ENCODE results near the gene RAB5IF. TPM values are rescaled to one million over a fixed set of nuclear protein-coding genes. Genes with fewer than 3 reads are reported as not detected.
A peak's percentile ranks its signal among the peaks of the same experiment; 100 is the strongest.

The RAB5IF gene
- total RNA-seq, 6 experiments from 2014 or later = 94.5 to 105 (median 100) TPM

GRCh38 chr20:36569847-36570429, 35.6 kb upstream of the RAB5IF start:
- Mint-ChIP-seq H3K27ac (peak overlapping the region; percentile 13; the same call in 1 of the 2 replicates), H3K9me3 (peaks cover 5% of the 10 kb centered on the region; the same call in 1 of the 2 replicates), H3K27me3 (ENCODE audit: insufficient read depth) (peaks cover 7% of the 10 kb centered on the region), H3K36me3 (ENCODE audit: low read depth) (no peaks in the 10 kb centered on the region), H3K4me1 (ENCODE audit: low read depth) (peaks cover 25% of the 10 kb centered on the region), H3K4me3 (no peak overlapping the region)
- DNase-seq = peak; percentile 61
- TF ChIP-seq CTCF (IDR thresholded peaks at IDR 0.05) = no peak

GRCh38 chr20:36571564-36572504, 33.7 kb upstream of the RAB5IF start:
- no peak for DNase-seq
- peaks cover 35% of the 10 kb centered on the region for H3K4me1 Mint-ChIP-seq (ENCODE audit: low read depth)

GRCh38 chr20:36572701-36573102, 32.9 kb upstream of the RAB5IF start:
- Mint-ChIP-seq H3K4me3 (peak overlapping the region; percentile 80), H3K9me3 (no peaks in the 10 kb centered on the region), H3K36me3 (ENCODE audit: low read depth) (no peaks in the 10 kb centered on the region), H3K27me3 (ENCODE audit: insufficient read depth) (peaks cover 6% of the 10 kb centered on the region), H3K27ac (peak overlapping the region; percentile 83), H3K4me1 (ENCODE audit: low read depth) (peaks cover 35% of the 10 kb centered on the region)
- DNase-seq = peak; percentile 36
- TF ChIP-seq CTCF (IDR thresholded peaks at IDR 0.05) = no peak

More at GRCh38 chr20:36571564-36572504, 33.7 kb upstream of the RAB5IF start:
- Mint-ChIP-seq H3K36me3 (ENCODE audit: low read depth) (no peaks in the 10 kb centered on the region), H3K27ac (peak overlapping the region; percentile 83), H3K9me3 (no peaks in the 10 kb centered on the region), H3K4me3 (peak overlapping the region; percentile 80; the same call in 1 of the 2 replicates), H3K27me3 (ENCODE audit: insufficient read depth) (peaks cover 6% of the 10 kb centered on the region)
- TF ChIP-seq CTCF (IDR thresholded peaks at IDR 0.05) = no peak

GRCh38 chr20:36573103-36573797, 32.3 kb upstream of the RAB5IF start, which contains the start of gene TGIF2:
Gene TGIF2, plus strand, starts transcription at chr20:36573597. Its CDS starts 5,178 bp downstream, at chr20:36578775.
- Mint-ChIP-seq H3K27ac (peak within 1 kb of the TSS; percentile 83), H3K36me3 (ENCODE audit: low read depth) (no peaks in the 10 kb centered on the region), H3K27me3 (ENCODE audit: insufficient read depth) (peaks cover 6% of the 10 kb centered on the region), H3K4me3 (peak within 1 kb of the TSS; percentile 89), H3K9me3 (no peaks in the 10 kb centered on the region), H3K4me1 (ENCODE audit: low read depth) (peaks cover 35% of the 10 kb centered on the region)
- TF ChIP-seq CTCF (IDR thresholded peaks at IDR 0.05) = no peak
- DNase-seq = peak; percentile 58

- H3K4me1 Mint-ChIP-seq (ENCODE audit: low read depth) = peaks cover 35% of the 10 kb centered on the region
- H3K27ac Mint-ChIP-seq = no peak overlapping the region
- H3K4me3 Mint-ChIP-seq = peak overlapping the region; percentile 62
- no peaks in the 10 kb centered on the region for H3K36me3 Mint-ChIP-seq (ENCODE audit: low read depth)
- H3K27me3 Mint-ChIP-seq (ENCODE audit: insufficient read depth) = peaks cover 6% of the 10 kb centered on the region
- no peak for DNase-seq
- H3K9me3 Mint-ChIP-seq = no peaks in the 10 kb centered on the region
- TF ChIP-seq CTCF (IDR thresholded peaks at IDR 0.05) = peak; percentile 25; the same call in 1 of the 2 replicates
Observed at GRCh38 chr20:36573798-36574365, 31.7 kb upstream of the RAB5IF start.

Measured in HFFc6 (cell line).